ENCODE results near the gene GPR31. TPM values are rescaled to one million over a fixed set of nuclear protein-coding genes. Genes with fewer than 3 reads are reported as not detected.

Gene GPR31
- total and polyA plus RNA-seq, 2 donors (not counting 1 experiment from before 2014, with no cell fraction given), result not detected

DNA sequence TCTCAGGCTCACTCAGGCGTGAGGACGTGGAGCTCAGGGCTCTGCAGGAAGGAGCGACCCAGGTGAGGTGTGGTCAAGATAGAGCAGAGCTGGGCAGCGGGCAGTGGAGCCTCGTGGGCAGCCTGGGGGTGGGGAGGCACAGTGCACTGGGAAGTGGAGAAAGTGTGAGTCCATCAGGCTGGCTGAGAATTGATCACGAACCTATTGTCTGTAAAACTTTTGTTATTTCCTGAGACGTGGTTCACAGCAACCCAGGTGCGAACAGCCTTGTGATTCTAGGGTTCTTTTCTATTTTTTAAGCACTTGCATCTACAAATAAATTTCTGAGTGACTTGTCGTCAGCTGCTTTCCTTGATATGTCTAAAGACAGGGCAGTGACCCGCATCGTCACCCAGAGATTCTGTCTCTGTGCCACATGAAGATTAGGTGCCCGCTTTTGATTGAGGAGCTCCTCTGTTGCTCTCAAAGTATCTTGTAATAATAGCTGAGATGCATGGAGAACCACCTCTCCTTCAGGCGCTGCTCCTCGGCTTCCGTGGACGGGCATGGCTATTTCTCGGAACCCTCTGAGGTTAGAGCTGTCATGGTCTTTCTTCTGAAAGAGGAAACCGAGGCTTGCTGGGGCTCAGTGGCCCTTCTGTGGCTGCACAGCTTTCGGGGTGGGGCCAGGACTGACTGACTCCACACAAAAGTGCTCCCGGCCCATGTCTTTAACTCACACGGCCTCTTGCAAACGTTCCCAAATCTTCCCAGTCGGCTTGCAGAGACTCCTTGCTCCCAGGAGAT is 35.5 kb downstream of the GPR31 start:
- peak overlapping the region; percentile 79 for H3K4me2 ChIP-seq (replicated peaks; ENCODE audit: low read depth, low read length, poor library complexity, severe bottlenecking)
- peaks cover 87% of the 10 kb centered on the region for H3K79me2 ChIP-seq (ENCODE audit: control insufficient read depth, insufficient read depth, low read length)
- ATAC-seq (ENCODE audit: low read depth), result peak; percentile 39
- TF ChIP-seq EZH2 (IDR thresholded peaks at IDR 0.05; ENCODE audit: borderline replicate concordance, insufficient read depth, low read depth, low read length, poor library complexity, severe bottlenecking) (no peak), CTCF (IDR thresholded peaks at IDR 0.05) (no peak)
- H3K4me1 ChIP-seq (ENCODE audit: control insufficient read depth in 2 of 2, insufficient read depth in 2 of 2, low read length in 2 of 2), result peaks cover 69 to 77% of the 10 kb centered on the region in 2 donors
- Mint-ChIP-seq H3K9me3 (ENCODE audit: insufficient read depth) (no peaks in the 10 kb centered on the region), H3K4me1 (peaks cover 84% of the 10 kb centered on the region), H3K27ac (peak overlapping the region; percentile 100), H3K27me3 (no peaks in the 10 kb centered on the region), H3K4me3 (peak overlapping the region; percentile 96)
- peak overlapping the region; percentile 65 to 97 (median 81) for H3K4me3 ChIP-seq (ENCODE audit: control extremely low read depth in 1 of 5, extremely low read depth in 1 of 5, insufficient read depth in 1 of 5, low read depth in 2 of 5, low read length in 4 of 5)
- WGBS (ENCODE audit: insufficient coverage), result 20% methylated on average over 22 of the region's 23 CpGs
- ChIA-PET CTCF (interaction anchor here (0.7 to 22.6 kb wide), 12 partner anchors 9 to 347 kb away, joined by 3 to 437 read pairs (median 6); partner anchors contain the start of gene CEP43), POLR2A (interaction anchor here (1.3 to 14.2 kb wide), 9 partner anchors 8 to 166 kb away, joined by 3 to 432 read pairs (median 17); partner anchors contain the start of gene RNASET2)
- peak overlapping the region; percentile 97 to 98 for H3K27ac ChIP-seq (ENCODE audit: low read length in 2 of 2)
- peaks cover 13% of the 10 kb centered on the region for H4K20me1 ChIP-seq (ENCODE audit: control insufficient read depth, insufficient read depth, low read length, poor library complexity, severe bottlenecking)
- intact Hi-C loops (cut with micrococcal nuclease), result loop anchor here (1.0 to 10.0 kb wide), 3 partner anchors 8 to 737 kb away; partner anchors contain the start of gene MPC1
- H3K36me3 ChIP-seq (replicated peaks in 1 of 2; ENCODE audit: control extremely low read depth in 1 of 2, control insufficient read depth in 1 of 2, extremely low read depth in 1 of 2, insufficient read depth in 2 of 2, low read length in 1 of 2), result peaks cover 3 to 19% of the 10 kb centered on the region in 2 experiments
- peak overlapping the region; percentile 92 for H3K9ac ChIP-seq (ENCODE audit: low read length)
- H2AFZ ChIP-seq (ENCODE audit: insufficient read depth, low read depth, low read length, poor library complexity, severe bottlenecking), result no peak overlapping the region
- H3K9me3 ChIP-seq (ENCODE audit: control extremely low read depth in 1 of 3, control insufficient read depth in 2 of 3, insufficient read depth in 1 of 3, low read length in 2 of 3), result peaks cover 0 to 9% (median 0%) of the 10 kb centered on the region in 3 donors
- peak; percentile 87 for DNase-seq
- no peaks in the 10 kb centered on the region for H3K27me3 ChIP-seq (replicated peaks in 1 of 4; ENCODE audit: control extremely low read depth in 1 of 4, control insufficient read depth in 3 of 4, insufficient read depth in 4 of 4, low read length in 3 of 4)
